Spinal cord (tissue), 10 donors: ENCODE data around the gene SNX1. TPM values are rescaled to one million over a fixed set of nuclear protein-coding genes. Genes with fewer than 3 reads are reported as not detected.
"Not testable (repeated sequence)": the region's sequence is repeated elsewhere in the genome, so short reads cannot be mapped to it uniquely, and the experiment has no call there.

Experiments
- DNase-seq, 6 donors: peaks; one replicate each; pipeline versions ENCODE4 v3.0.0 to v3.0.0-alpha.2; 2013 to 2015; ENCODE audit warnings: low spot score in 6 of 6, low read depth in 4 of 6
- H3K27ac ChIP-seq: one replicate; pipeline ENCODE4 v1.5.1; 2013; ENCODE audit warnings: low read depth, low read length, control low read depth
- H3K27me3 ChIP-seq: one replicate; pipeline ENCODE4 v1.6.1; 2013; ENCODE audit warnings: low read length; ENCODE audit not compliant: control insufficient read depth, insufficient read depth
- H3K36me3 ChIP-seq: one replicate; pipeline ENCODE4 v1.6.1; 2013; ENCODE audit warnings: low read length; ENCODE audit not compliant: control insufficient read depth, insufficient read depth
- H3K4me1 ChIP-seq: one replicate; pipeline ENCODE4 v1.6.1; 2013; ENCODE audit warnings: low read length; ENCODE audit not compliant: control insufficient read depth, insufficient read depth
- H3K4me3 ChIP-seq: one replicate; pipeline ENCODE4 v1.5.1; 2013; ENCODE audit warnings: low read depth, low read length, control low read depth
- H3K9me3 ChIP-seq: one replicate; pipeline ENCODE4 v1.6.1; 2013; ENCODE audit warnings: low read length; ENCODE audit not compliant: control insufficient read depth, insufficient read depth
- WGBS: methylation state at CpG from one replicate; pipeline ENCODE4 v1.1.5; 2013; ENCODE audit warnings: missing lambda C conversion rate; ENCODE audit not compliant: insufficient coverage; 5-methylcytosine and 5-hydroxymethylcytosine counted together
- polyA plus RNA-seq, 2 donors: library from polyadenylated mRNA; unstranded; fragments of 120-200 nt; gene quantifications; one replicate each; pipeline ENCODE4 v1.2.1, GENCODE V29; 2013; ENCODE audit not compliant: insufficient read length in 2 of 2
- total RNA-seq, 2 donors: library from RNA; depleted of rRNA in 1 of 2; stranded (reverse); fragments of 120-200 nt in 1 of 2; fragments of >200 nt in 1 of 2; gene quantifications; one replicate each; pipeline versions ENCODE4 v1.2.3 to v1.2.4, GENCODE V29; 2013 to 2014
- donor health status: healthy.

SNX1 gene
- total and polyA plus RNA-seq, 4 donors: 51.6 to 79.3 (median 63.9) TPM

DNA sequence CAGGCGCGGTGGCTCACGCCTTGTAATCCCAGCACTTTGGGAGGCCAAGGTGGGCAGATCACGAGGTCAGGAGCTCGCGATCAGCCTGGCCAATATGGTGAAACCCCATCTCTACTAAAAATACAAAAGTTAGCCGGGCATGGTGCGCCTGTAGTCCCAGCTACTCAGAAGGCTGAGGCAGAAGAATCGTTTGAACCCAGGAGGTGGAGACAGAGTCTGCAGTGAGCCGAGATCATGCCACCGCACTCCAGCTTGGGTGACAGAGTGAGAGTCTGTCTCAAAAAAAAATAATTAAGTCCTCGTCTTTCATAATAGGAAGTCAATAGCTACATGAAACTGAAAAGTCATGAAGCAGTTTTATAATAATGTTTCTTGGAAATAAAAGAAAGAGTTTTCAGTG, 42.1 kb upstream of the SNX1 start:
- H3K27ac ChIP-seq, DNase-seq, H3K4me1 ChIP-seq, H3K36me3 ChIP-seq, H3K4me3 ChIP-seq, H3K27me3 ChIP-seq, H3K9me3 ChIP-seq: not testable (repeated sequence)
- WGBS: 94% methylated on average over 6 of the region's 12 CpGs

DNA sequence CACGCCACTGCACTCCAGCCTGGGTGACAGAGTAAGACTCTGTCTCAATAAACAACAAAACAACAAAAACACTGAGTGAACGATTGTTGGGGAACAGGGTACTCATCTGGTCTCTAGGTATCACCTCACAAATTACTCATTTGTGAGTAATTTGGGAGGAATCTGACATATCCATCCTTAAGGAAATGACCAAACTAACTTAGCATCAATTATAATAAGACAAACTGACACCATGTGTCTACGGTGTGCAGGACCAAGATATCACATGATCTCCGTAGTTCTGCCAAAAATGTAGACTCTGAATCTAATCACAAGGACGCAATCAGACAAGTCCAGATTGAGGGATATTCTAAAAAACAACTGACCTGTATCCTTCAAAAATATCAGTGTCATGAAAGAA, 37.5 kb upstream of the SNX1 start:
- Histone ChIP-seq H3K36me3 (no peaks in the 10 kb centered on the region), H3K27me3 (no peaks in the 10 kb centered on the region), H3K4me1 (no peaks in the 10 kb centered on the region), H3K4me3 (no peak overlapping the region), H3K27ac (no peak overlapping the region), H3K9me3 (no peaks in the 10 kb centered on the region)
- WGBS: 88% methylated on average over 1 of the region's 5 CpGs
- no peak for DNase-seq

- not testable (repeated sequence) for H3K27me3 ChIP-seq, H3K4me3 ChIP-seq, H3K4me1 ChIP-seq, H3K36me3 ChIP-seq, H3K9me3 ChIP-seq, H3K27ac ChIP-seq, DNase-seq
- WGBS: no CpG with 5 or more reads among the region's 2 CpGs
Observed at GRCh38 chr15:64059104-64059503, 36.7 kb upstream of the SNX1 start.

DNA sequence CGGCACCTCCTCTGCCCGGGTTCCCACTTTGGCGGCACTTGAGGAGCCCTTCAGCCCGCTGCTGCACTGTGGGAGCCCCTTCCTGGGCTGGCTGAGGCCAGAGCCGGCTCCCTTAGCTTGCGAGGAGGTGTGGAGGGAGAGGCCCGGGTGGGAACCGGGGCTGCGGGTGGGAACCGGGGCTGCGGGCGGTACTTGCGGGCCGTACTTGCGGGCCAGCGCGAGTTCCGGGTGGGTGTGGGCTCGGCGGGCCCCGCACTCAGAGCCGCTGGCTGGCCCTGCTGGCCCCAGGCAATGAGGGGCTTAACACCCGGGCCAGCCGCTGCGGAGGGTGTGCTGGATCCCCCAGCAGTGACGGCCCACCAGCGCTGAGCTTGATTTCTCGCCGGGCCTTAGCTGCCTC, 35.1 kb upstream of the SNX1 start:
- whole genome bisulfite sequencing: 95% methylated on average over 29 of the region's 29 CpGs
- Histone ChIP-seq H3K36me3 (no peaks in the 10 kb centered on the region), H3K27me3 (no peaks in the 10 kb centered on the region), H3K27ac (no peak overlapping the region), H3K4me3 (no peak overlapping the region), H3K4me1 (no peaks in the 10 kb centered on the region), H3K9me3 (no peaks in the 10 kb centered on the region)
- no peak for DNase-seq

- no peak overlapping the region for H3K4me3 ChIP-seq
- H3K27ac ChIP-seq: no peak overlapping the region
- no CpG with 5 or more reads among the region's 1 CpG for WGBS
- H3K27me3 ChIP-seq: no peaks in the 10 kb centered on the region
- no peak for DNase-seq
- no peaks in the 10 kb centered on the region for H3K36me3 ChIP-seq
- H3K4me1 ChIP-seq: peaks cover 4% of the 10 kb centered on the region
- no peaks in the 10 kb centered on the region for H3K9me3 ChIP-seq
Observed at GRCh38 chr15:64066451-64066850, 29.3 kb upstream of the SNX1 start.

DNA sequence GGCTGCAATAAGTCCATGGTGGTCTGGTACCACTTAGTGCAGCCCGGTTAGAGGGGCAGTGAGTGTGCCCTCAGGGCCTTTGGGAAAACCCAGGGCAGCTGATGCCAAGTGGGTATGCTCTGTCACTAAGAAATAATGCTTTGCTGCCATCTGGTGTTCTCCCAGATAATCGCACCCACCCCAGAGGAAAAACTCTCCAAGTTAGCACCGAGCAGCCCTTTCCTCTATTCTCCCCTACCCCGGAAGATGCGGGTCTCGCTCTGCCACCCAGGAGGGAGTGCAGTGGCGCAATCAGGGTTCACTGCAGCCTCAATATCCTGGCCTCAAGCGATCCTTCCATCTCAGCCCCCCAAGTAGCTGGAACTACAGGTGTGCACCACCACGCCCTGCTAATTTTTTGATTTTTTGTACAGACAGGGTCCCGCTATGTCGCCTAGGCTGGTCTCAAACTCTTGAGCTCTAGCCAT, 28.2 kb upstream of the SNX1 start:
- no peaks in the 10 kb centered on the region for H3K27me3 ChIP-seq
- DNase-seq: peak; percentile 51 to 92 (median 60)
- H3K4me3 ChIP-seq: no peak overlapping the region
- peaks cover 4% of the 10 kb centered on the region for H3K36me3 ChIP-seq
- no peak overlapping the region for H3K27ac ChIP-seq
- no peaks in the 10 kb centered on the region for H3K9me3 ChIP-seq
- WGBS: 28% methylated on average over 11 of the region's 11 CpGs
- peaks cover 4% of the 10 kb centered on the region for H3K4me1 ChIP-seq

- Histone ChIP-seq H3K36me3 (peaks cover 4% of the 10 kb centered on the region), H3K27ac (no peak overlapping the region), H3K9me3 (no peaks in the 10 kb centered on the region), H3K4me1 (peaks cover 4% of the 10 kb centered on the region), H3K27me3 (no peaks in the 10 kb centered on the region), H3K4me3 (no peak overlapping the region)
- WGBS: no CpG with 5 or more reads among the region's 4 CpGs
- DNase-seq: no peak
Observed at GRCh38 chr15:64068133-64068532, 27.6 kb upstream of the SNX1 start.

- no peak for DNase-seq
- H3K4me1 ChIP-seq: peaks cover 4% of the 10 kb centered on the region
- no peak overlapping the region for H3K4me3 ChIP-seq
- WGBS: 100% methylated on average over 1 of the region's 3 CpGs
- H3K27me3 ChIP-seq: no peaks in the 10 kb centered on the region
- H3K27ac ChIP-seq: no peak overlapping the region
- peaks cover 8% of the 10 kb centered on the region for H3K36me3 ChIP-seq
- no peaks in the 10 kb centered on the region for H3K9me3 ChIP-seq
Observed at GRCh38 chr15:64070106-64070505, 25.7 kb upstream of the SNX1 start.

GRCh38 chr15:64070965-64071851, 24.6 kb upstream of the SNX1 start:
- Histone ChIP-seq H3K36me3 (peaks cover 8% of the 10 kb centered on the region), H3K27ac (no peak overlapping the region), H3K4me3 (no peak overlapping the region), H3K27me3 (no peaks in the 10 kb centered on the region), H3K4me1 (peaks cover 4% of the 10 kb centered on the region), H3K9me3 (no peaks in the 10 kb centered on the region)
- WGBS: 80% methylated on average over 6 of the region's 8 CpGs
- no peak for DNase-seq
